ENCODE measurements around the gene SPIN3. TPM values are rescaled to one million over a fixed set of nuclear protein-coding genes. Genes with fewer than 3 reads are reported as not detected.
"Not testable (repeated sequence)": the region's sequence is repeated elsewhere in the genome, so short reads cannot be mapped to it uniquely, and the experiment has no call there.

The SPIN3 gene
- 19.2 and 19.4 TPM in 2 replicates for total RNA-seq (2014; rRNA removed; shearing (Covaris generic))

GRCh38 chrX:56995271-56995994, at the start of gene SPIN3:
Gene SPIN3 (minus strand): TSS chrX:56995541. CDS start chrX:56994947, 594 bp downstream.
- peak; percentile 87 for DNase-seq (ENCODE audit: low spot score)

GRCh38 chrX:57044245-57044644, 48.9 kb upstream of the SPIN3 start:
- no peak for DNase-seq (ENCODE audit: low spot score)

DNA sequence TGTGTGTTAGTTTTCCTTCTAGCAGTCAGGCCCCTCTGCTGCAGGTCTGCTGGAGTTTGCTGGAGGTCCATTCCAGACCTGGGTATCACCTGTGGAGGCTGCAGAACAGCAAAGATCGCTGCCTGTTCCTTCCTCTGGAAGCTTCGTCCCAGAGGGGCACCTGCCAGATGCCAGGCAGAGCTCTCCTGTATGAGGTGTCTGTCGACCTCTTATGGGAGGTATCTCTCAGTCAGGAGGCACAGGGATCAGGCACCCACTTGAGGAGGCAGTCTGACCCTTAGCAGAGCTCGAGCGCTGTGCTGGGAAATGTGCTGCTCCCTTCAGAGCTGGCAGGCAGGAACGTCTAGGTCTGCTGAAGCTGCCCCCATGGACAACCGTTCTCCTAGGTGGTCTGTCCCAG, 41.9 kb upstream of the SPIN3 start:
- not testable (repeated sequence) for DNase-seq (ENCODE audit: low spot score)

DNA sequence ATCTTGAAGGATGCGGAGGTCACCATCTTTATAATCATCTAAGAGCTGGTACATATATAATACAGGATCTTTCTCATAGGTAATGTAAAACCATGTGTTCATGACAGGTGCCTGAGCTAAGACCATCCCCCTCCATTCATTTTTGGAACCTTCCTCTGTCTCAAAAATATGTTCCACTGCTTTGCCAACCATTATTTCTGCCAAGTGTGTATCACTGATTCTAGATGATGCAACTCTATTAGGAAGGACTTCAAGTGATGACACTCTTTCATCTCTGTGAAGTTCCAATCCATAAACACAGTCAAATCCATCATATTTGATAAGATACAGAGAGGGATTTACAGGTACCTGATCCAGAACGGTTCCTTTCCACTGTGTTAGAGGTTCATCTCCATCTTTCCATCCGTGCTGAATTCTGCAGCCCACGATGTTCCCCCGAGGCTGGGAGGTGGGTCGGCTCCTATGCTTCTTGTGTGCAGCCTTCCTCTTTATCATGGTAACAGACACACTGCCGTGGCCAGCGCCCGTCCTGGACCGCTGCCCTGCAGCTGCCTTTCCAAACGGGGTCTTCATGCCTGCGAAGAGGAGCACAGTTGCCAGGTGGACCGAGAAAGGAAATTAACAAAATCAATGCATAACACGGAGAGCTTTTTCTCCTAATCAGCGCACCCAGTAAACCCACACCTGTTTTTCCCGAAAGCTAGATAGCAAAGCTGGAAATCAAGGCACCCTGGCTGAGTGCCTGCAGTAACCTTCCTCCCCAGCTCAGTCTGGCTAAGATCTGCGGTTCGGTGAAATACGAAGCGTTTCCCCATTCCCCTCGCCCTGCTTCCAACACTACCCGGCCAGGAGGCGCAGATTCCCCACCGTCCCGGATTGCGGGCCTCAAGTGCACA, 718 bp downstream of the SPIN3 start:
- no peak for DNase-seq (ENCODE audit: low spot score)

- DNase-seq (ENCODE audit: low spot score), result no peak
Measured at GRCh38 chrX:56987741-56988140, 7.6 kb downstream of the SPIN3 start.

GRCh38 chrX:56986138-56986537, 9.2 kb downstream of the SPIN3 start:
- no peak for DNase-seq (ENCODE audit: low spot score)

DNA sequence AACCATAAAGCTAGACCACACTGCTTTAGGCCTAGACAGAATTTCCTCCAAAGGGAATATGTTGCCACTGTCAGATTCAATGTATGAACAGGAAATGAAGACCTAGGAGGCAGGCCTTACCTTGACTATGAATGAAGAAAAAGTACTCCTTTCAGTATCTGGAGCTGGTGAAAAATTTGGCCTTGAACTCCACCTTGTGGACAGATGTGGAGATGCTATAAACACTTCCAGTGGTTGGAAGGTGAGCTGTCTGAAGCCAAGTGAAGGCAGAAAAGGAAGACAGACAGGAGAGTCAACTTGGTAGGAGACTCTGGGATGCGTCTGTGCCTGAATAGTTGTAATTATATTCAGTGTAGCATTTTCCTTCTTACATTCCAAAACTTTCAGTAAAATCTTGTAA, 17.2 kb downstream of the SPIN3 start:
- DNase-seq (ENCODE audit: low spot score), result peak; percentile 82

GRCh38 chrX:56975611-56976010, 19.7 kb downstream of the SPIN3 start:
- DNase-seq (ENCODE audit: low spot score), result peak; percentile 8

- DNase-seq (ENCODE audit: low spot score), result peak; percentile 14
Measured at GRCh38 chrX:56974408-56974807, 20.9 kb downstream of the SPIN3 start.

DNA sequence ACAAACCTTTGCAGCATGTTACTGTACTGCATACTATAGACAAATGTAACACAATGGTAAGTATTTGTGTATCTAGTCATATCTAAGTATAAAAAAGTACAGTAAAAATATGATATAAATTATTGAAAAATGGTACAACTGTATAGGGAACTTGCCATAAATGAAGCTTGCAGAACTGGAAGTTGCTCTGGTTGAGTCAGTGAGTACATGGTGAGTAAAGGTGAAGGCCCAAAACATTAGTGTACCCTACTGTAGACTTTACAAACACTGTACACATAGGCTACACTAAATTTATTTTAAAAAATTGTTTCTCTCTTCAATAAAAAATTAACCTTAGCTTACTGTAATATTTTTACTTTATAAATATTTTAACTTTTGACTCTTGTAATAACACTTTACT, 25.8 kb downstream of the SPIN3 start:
- DNase-seq (ENCODE audit: low spot score), result no peak

DNA sequence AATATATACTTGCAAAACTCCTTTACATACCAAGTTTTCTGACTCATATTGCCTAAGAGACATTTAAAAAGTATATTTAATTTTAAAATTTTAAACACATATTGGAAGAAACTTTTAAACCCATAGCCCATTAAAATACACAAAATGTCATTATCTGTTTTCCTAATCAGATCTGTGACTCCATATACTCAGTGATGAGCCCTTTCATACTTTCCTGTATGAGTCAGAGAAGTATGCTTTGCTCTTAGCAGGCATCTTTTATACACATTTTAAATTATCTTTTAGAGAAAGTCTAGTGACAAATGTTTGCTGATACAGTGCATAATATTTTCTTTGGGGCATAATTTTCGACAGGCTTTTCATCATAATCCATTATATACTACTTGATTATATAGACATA, 26.4 kb downstream of the SPIN3 start:
- no peak for DNase-seq (ENCODE audit: low spot score)

GRCh38 chrX:56963377-56963776, 32.0 kb downstream of the SPIN3 start:
- DNase-seq (ENCODE audit: low spot score), result no peak

- DNase-seq (ENCODE audit: low spot score), result no peak
Measured at GRCh38 chrX:56947699-56948098, 47.6 kb downstream of the SPIN3 start.

GRCh38 chrX:56946201-56946600, 49.1 kb downstream of the SPIN3 start:
- peak; percentile 72 for DNase-seq (ENCODE audit: low spot score)

- peak; percentile 72 for DNase-seq (ENCODE audit: low spot score)
Measured at GRCh38 chrX:56945226-56945625, 50.1 kb downstream of the SPIN3 start.

DNA sequence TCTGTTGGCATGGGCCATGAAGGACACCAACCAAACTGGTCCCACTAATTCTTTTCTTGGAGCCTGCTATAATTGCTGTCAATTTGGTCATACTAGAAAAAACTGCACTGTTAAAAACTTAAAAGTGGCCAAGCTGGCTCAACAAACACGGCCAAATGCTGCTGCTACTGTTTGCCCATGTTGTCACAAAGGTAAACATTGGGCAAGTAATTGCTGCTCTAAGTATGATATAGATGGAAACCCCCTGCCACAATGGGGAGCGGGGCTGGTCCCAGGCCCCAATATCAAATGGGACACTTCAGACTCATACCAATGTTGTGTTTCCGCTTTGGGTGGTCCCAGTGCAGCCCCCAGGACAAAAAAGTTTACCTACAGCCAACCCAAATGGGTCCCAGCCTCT, 52.1 kb downstream of the SPIN3 start:
- DNase-seq (ENCODE audit: low spot score), result no peak

Other genes with a start within 250 kb of the SPIN3 start
- 7.3 and 12.0 TPM in 2 replicates for gene SPIN2B, start 126.0 kb upstream of the SPIN3 start, total RNA-seq (2014; rRNA removed; shearing (Covaris generic))
- gene SPIN2A, start 141.9 kb upstream of the SPIN3 start, total RNA-seq (2014; rRNA removed; shearing (Covaris generic)), result 0.08 and 0.56 TPM in 2 replicates